MM.1S (cell line): ENCODE measurements around the gene MRPL46.

Experiments
- DNase-seq: peaks from one replicate; pipeline ENCODE4 v3.0.0-alpha.2; 2015
- H2AFZ ChIP-seq: fragments of 300-600 bp; sonication (generic); 2 replicates; pipeline ENCODE4 v1.6.0; 2016; ENCODE audit warnings: antibody characterized with exemption, low read length
- H3F3A ChIP-seq: fragments of 300-600 bp; sonication (generic); 2 replicates; pipeline ENCODE4 v1.6.1; 2016; ENCODE audit warnings: mild to moderate bottlenecking, antibody characterized with exemption, low read length, moderate library complexity, mixed read lengths; ENCODE audit not compliant: insufficient read depth
- H3K27ac ChIP-seq: fragments of 300-600 bp; sonication (generic); 2 replicates; pipeline ENCODE4 v1.5.1; 2016; ENCODE audit warnings: mild to moderate bottlenecking, low read length
- H3K27me3 ChIP-seq: fragments of 300-600 bp; sonication (generic); replicated peaks from 2 replicates; pipeline ENCODE4 v1.6.0; 2016; ENCODE audit warnings: low read length; ENCODE audit not compliant: insufficient read depth
- H3K36me3 ChIP-seq: fragments of 300-600 bp; sonication (generic); replicated peaks from 2 replicates; pipeline ENCODE4 v1.6.1; 2016; ENCODE audit warnings: mild to moderate bottlenecking, low read length, mixed read lengths; ENCODE audit not compliant: insufficient read depth
- H3K4me1 ChIP-seq: fragments of 300-600 bp; sonication (generic); 2 replicates; pipeline ENCODE4 v1.6.1; 2016; ENCODE audit warnings: low read length, mixed read lengths
- H3K4me2 ChIP-seq: fragments of 300-600 bp; sonication (generic); 2 replicates; pipeline ENCODE4 v1.6.0; 2016; ENCODE audit warnings: low read depth, low read length
- H3K4me3 ChIP-seq: fragments of 300-600 bp; sonication (generic); 2 replicates; pipeline ENCODE4 v1.5.1; 2016; ENCODE audit warnings: low read length, mixed read lengths
- H3K79me2 ChIP-seq: fragments of 300-600 bp; sonication (generic); 2 replicates; pipeline ENCODE4 v1.6.1; 2016; ENCODE audit warnings: mixed run types, low read length, mixed read lengths
- H3K9ac ChIP-seq: fragments of 300-600 bp; sonication (generic); 2 replicates; pipeline ENCODE4 v1.6.1; 2016; ENCODE audit warnings: low read length, mixed read lengths
- H3K9me2 ChIP-seq: fragments of 300-600 bp; sonication (generic); replicated peaks from 2 replicates; pipeline ENCODE4 v1.6.1; 2016; ENCODE audit warnings: mild to moderate bottlenecking, low read length, mixed read lengths; ENCODE audit not compliant: insufficient read depth
- H3K9me3 ChIP-seq: fragments of 300-600 bp; sonication (generic); replicated peaks from 2 replicates; pipeline ENCODE4 v1.6.1; 2016; ENCODE audit warnings: mild to moderate bottlenecking, low read length, mixed read lengths; ENCODE audit not compliant: insufficient read depth
- H4K20me1 ChIP-seq: fragments of 300-600 bp; sonication (generic); 2 replicates; pipeline ENCODE4 v1.6.1; 2016; ENCODE audit warnings: mild to moderate bottlenecking, low read length, moderate library complexity, mixed read lengths; ENCODE audit not compliant: insufficient read depth
- EZH2 ChIP-seq: fragments of 300-600 bp; sonication (generic); optimal IDR thresholded peaks from 2 replicates; pipeline ENCODE3; 2017; ENCODE audit warnings: low read depth, mild to moderate bottlenecking, antibody characterized with exemption, low read length, mixed read lengths
- EZH2phosphoT487 ChIP-seq: fragments of 300-600 bp; sonication (generic); IDR thresholded peaks from 2 replicates; pipeline ENCODE4 v1.6.1; 2018; ENCODE audit warnings: antibody characterized with exemption, low read length
- TF ChIP-seq, protein P1 (sequence below): fragments of 300-600 bp; sonication (generic); IDR thresholded peaks from 2 replicates; pipeline ENCODE4 v1.5.1; 2016; ENCODE audit warnings: antibody characterized with exemption, low read length, mixed read lengths

Gene MRPL46

DNA sequence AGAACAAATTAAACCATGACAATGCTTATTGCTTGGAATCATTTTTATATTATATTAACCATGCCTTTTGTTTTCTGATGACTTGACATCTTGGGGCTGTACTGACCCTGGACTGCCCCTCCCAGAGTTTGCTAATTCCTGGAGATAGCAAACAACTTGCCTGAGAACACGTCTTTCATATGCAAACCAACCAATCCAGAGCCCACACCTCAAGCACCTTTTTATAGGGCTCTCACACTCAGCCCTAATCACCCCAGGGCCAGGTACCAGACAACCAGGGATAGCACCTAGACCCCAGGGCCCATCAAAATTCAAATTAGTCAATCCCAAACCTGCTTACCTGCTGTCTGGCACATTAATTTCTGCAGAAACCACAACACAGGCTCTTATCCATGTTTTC, 37.3 kb upstream of the MRPL46 start:
- H3K79me2 ChIP-seq = no peaks in the 10 kb centered on the region
- no peak overlapping the region for H3K27ac ChIP-seq
- no peaks in the 10 kb centered on the region for H4K20me1 ChIP-seq
- H3K4me3 ChIP-seq = no peak overlapping the region
- peaks cover 10% of the 10 kb centered on the region for H3F3A ChIP-seq
- no peak overlapping the region for H3K9ac ChIP-seq
- no peaks in the 10 kb centered on the region for H3K9me3 ChIP-seq
- H3K4me1 ChIP-seq = peaks cover 12% of the 10 kb centered on the region
- no peak overlapping the region for H3K4me2 ChIP-seq
- no peak overlapping the region for H2AFZ ChIP-seq
- no peaks in the 10 kb centered on the region for H3K36me3 ChIP-seq
- DNase-seq = no peak
- TF ChIP-seq EZH2phosphoT487 (no peak), EZH2 (no peak)
- TF ChIP-seq, protein P1, sequence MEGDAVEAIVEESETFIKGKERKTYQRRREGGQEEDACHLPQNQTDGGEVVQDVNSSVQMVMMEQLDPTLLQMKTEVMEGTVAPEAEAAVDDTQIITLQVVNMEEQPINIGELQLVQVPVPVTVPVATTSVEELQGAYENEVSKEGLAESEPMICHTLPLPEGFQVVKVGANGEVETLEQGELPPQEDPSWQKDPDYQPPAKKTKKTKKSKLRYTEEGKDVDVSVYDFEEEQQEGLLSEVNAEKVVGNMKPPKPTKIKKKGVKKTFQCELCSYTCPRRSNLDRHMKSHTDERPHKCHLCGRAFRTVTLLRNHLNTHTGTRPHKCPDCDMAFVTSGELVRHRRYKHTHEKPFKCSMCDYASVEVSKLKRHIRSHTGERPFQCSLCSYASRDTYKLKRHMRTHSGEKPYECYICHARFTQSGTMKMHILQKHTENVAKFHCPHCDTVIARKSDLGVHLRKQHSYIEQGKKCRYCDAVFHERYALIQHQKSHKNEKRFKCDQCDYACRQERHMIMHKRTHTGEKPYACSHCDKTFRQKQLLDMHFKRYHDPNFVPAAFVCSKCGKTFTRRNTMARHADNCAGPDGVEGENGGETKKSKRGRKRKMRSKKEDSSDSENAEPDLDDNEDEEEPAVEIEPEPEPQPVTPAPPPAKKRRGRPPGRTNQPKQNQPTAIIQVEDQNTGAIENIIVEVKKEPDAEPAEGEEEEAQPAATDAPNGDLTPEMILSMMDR = no peak
- no peaks in the 10 kb centered on the region for H3K27me3 ChIP-seq
- no peaks in the 10 kb centered on the region for H3K9me2 ChIP-seq

DNA sequence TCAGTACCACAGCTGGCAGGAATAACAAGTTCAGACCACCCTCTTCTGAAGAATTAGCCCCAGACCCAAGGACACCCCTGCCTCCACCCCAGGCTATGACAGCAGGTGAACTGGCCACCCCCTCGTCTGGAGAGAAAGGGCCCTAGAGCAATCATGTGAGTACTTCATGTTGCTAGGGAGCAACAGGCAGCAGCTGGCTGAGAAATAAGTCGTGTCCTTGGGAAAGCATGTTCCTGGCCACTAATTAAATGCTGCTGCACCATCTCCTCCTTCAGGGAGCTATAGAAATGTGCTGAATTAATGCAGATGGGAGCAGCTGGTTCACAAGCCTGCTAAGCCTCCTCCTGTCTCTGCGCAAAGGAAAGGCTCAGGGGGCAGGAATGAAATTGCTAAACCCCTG, 31.8 kb upstream of the MRPL46 start:
- Histone ChIP-seq H3K4me2 (no peak overlapping the region), H3K9me3 (no peaks in the 10 kb centered on the region), H3K79me2 (no peaks in the 10 kb centered on the region), H3K27ac (no peak overlapping the region), H3K36me3 (no peaks in the 10 kb centered on the region), H3K4me1 (no peaks in the 10 kb centered on the region), H3F3A (no peaks in the 10 kb centered on the region), H3K4me3 (no peak overlapping the region), H3K9ac (no peak overlapping the region), H3K9me2 (no peaks in the 10 kb centered on the region), H3K27me3 (no peaks in the 10 kb centered on the region), H4K20me1 (no peaks in the 10 kb centered on the region), H2AFZ (no peak overlapping the region)
- TF ChIP-seq, protein P1 = no peak
- TF ChIP-seq EZH2phosphoT487 = no peak
- DNase-seq = no peak

DNA sequence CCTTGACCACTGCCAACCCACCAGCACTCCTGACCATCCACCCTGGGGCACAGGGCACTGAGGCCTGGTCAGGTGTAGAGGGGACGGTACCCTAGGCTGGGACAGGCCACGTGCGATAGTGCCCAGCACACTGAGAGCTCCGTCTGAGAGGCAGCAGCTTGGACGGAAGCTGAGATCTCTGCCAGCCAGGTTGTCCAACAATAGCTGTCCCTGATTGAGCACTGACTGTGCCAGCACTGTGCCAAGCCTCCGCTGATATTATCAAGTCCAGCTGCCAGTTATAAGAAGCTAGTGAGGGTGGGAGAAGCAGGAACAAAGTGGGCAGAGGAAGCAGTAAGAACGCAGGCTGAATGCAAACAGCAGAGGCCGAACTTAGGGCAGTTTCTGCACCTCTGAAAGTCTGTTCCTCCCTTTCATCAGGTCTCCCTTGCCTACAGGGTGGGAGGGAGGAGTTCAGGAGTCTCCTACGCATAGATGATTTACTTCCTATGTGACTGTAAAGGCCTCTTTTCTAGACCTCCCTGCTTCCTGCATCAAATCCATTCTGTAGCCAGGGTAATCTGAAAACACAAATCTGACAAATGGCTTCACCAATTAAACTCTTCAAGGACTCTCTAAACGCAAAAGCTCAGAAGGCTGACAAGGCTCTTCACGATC, 30.0 kb upstream of the MRPL46 start:
- Histone ChIP-seq H2AFZ (no peak overlapping the region), H3K9me3 (no peaks in the 10 kb centered on the region), H3F3A (no peaks in the 10 kb centered on the region), H3K4me2 (no peak overlapping the region), H3K4me1 (no peaks in the 10 kb centered on the region), H3K79me2 (no peaks in the 10 kb centered on the region), H3K27ac (no peak overlapping the region), H4K20me1 (no peaks in the 10 kb centered on the region), H3K9me2 (no peaks in the 10 kb centered on the region), H3K9ac (no peak overlapping the region), H3K36me3 (no peaks in the 10 kb centered on the region), H3K27me3 (no peaks in the 10 kb centered on the region), H3K4me3 (no peak overlapping the region)
- DNase-seq = no peak
- TF ChIP-seq EZH2 (no peak), EZH2phosphoT487 (no peak)
- TF ChIP-seq, protein P1 = no peak
